Prostate gland (tissue), 2 donors: Measurements from ENCODE around the gene CEACAM19.

ENCODE experiments used
- POLR2A ChIP-seq: fragments of 450-650 bp; IDR thresholded peaks from one replicate; pipeline ENCODE4 v1.6.1; 2016; ENCODE audit warnings: antibody characterized with exemption, mild to moderate bottlenecking
- TF ChIP-seq, protein P1 (sequence below), 4 experiments: fragments of 200-600 bp in 2 of 4; fragments of 450-650 bp in 2 of 4; sonication (generic) in 2 of 4; IDR thresholded peaks; 1 replicate in 3 of 4; 2 replicates in 1 of 4; pipeline ENCODE4 v1.5.1; 2016 to 2019; ENCODE audit warnings: antibody characterized with exemption in 4 of 4, mild to moderate bottlenecking in 2 of 4, moderate library complexity in 2 of 4

DNA sequence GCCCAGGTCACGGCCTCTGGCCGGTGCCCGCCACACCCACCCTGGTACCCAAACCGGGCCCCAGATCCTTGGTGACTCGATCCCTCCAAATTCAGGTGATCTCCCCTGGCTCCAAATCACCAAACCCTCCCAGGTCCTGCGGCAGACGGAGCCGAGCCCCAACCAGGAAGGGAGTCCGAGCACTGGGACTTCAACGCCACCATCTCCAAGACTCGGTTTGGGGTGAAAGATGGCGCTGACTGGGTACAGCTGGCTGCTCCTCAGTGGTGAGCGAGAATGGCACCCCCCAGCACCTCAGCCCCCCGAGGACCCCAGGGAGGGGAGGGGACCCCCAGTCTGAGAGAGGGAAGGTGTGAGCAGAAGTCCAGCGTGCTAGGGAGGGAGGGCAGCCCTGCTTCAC lies 29.9 kb downstream of the CEACAM19 start:
- TF ChIP-seq POLR2A, result no peak
- TF ChIP-seq, protein P1, sequence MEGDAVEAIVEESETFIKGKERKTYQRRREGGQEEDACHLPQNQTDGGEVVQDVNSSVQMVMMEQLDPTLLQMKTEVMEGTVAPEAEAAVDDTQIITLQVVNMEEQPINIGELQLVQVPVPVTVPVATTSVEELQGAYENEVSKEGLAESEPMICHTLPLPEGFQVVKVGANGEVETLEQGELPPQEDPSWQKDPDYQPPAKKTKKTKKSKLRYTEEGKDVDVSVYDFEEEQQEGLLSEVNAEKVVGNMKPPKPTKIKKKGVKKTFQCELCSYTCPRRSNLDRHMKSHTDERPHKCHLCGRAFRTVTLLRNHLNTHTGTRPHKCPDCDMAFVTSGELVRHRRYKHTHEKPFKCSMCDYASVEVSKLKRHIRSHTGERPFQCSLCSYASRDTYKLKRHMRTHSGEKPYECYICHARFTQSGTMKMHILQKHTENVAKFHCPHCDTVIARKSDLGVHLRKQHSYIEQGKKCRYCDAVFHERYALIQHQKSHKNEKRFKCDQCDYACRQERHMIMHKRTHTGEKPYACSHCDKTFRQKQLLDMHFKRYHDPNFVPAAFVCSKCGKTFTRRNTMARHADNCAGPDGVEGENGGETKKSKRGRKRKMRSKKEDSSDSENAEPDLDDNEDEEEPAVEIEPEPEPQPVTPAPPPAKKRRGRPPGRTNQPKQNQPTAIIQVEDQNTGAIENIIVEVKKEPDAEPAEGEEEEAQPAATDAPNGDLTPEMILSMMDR (IDR thresholded peaks at IDR 0.05), result no peak
